CD4-positive, alpha-beta T cell treated with Interleukin-6 at 100 ng/mL for 8 hours (primary cell): Measurements from ENCODE around the gene USP2.

Source experiments
- DNase-seq: peaks from one replicate; pipeline ENCODE4 v3.0.0-alpha.2; 2020; ENCODE audit warnings: mixed read lengths, low spot score

The USP2 gene

DNA sequence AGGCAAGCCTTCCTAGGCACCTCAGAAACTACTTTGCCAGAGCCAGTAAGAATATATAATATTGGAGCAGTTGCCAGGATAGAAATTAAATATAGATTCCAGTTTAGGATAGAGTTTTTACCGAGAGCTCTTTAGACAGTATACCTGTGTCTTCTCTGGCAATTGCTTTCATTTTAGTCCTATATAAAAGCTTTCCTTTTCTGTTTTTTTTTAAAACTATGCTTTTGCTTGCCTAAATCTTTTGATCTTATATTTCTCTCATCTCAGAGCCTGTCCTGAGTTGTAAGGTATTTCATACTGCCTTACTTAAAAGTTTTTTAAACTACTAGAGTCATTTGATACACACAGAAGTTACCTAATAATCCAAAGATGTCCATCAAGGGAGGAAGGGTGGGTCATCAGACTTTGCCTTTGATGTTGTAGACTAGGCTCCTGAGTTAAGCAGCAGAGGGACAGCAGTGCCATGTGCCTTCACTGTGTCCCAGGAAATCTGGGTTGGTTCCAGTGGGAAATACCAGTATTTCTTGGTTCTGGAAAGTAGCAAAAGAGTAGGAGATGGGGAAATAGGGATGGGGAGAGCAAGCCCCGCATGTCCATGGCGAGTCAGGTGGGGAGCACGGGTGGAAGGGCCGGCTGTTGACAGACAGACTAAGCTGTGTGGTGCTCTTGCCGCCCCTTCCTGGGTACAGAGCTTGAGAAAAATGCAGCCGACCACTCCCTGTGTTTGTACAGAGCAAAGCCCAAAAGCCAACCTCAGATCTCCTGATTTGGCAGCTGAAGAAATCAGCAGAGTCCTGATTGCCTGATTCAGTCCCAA is 75.7 kb downstream of the USP2 start:
- no peak for DNase-seq
